A549 (cell line): ENCODE data around the gene PIAS3.

Experiments
- CEBPB ChIP-seq, 2 experiments: fragments of >200 bp in 1 of 2; sonication (Bioruptor Twin) in 1 of 2; formaldehyde crosslinking in 1 of 2; IDR thresholded peaks; 2 replicates each; pipeline ENCODE4 v1.6.1; 2012 to 2016
- MYC ChIP-seq: IDR thresholded peaks from 2 replicates; pipeline ENCODE4 v1.6.1; 2012; ENCODE audit warnings: mild to moderate bottlenecking, inconsistent platforms, low read length, improper control_type of control experiment, borderline replicate concordance
- TF ChIP-seq, protein P1 (sequence below): fragments of >200 bp; sonication (Bioruptor Twin); formaldehyde crosslinking; IDR thresholded peaks from 3 replicates; pipeline ENCODE4 v1.5.1; 2016

DNA sequence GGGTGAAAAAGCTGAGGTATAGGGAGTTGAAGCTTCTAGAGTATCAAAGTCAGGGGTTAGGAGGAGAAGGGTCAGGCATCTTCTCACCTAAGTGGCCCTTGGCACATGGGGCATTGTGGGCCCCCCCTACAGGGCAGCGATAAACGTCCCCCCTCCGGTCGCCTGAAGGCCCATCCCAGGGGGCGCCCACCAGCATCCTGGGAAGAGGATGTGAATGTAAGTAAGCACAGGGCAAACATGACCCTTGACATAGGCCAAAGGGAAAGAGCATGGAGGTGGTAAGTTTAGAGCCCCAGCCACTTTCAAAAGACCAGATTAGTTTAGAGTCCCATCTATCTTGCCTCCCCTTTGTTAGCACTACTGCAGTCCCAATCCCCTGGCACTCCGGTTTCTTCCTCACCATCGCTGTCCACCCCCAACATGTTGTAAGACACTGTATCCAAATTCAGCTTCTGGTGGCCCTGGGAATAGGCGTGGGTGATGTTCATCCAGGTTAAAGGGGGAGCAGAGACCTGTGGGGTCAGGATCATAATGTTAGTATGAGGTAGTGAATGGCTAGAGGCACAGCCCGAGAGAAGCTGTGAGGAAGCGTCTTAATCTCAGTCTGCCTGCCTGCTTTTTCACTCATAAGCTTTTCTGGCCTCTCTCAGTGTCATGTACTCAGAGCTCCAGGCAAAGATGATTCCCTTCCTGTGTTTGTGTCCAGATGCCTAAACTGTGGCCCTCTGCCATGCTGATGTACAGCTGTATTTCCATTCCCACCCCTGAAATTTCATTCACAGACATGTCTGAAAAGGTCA, 48.3 kb upstream of the PIAS3 start:
- no peak for TF ChIP-seq CEBPB (IDR thresholded peaks at IDR 0.05)
- TF ChIP-seq, protein P1, sequence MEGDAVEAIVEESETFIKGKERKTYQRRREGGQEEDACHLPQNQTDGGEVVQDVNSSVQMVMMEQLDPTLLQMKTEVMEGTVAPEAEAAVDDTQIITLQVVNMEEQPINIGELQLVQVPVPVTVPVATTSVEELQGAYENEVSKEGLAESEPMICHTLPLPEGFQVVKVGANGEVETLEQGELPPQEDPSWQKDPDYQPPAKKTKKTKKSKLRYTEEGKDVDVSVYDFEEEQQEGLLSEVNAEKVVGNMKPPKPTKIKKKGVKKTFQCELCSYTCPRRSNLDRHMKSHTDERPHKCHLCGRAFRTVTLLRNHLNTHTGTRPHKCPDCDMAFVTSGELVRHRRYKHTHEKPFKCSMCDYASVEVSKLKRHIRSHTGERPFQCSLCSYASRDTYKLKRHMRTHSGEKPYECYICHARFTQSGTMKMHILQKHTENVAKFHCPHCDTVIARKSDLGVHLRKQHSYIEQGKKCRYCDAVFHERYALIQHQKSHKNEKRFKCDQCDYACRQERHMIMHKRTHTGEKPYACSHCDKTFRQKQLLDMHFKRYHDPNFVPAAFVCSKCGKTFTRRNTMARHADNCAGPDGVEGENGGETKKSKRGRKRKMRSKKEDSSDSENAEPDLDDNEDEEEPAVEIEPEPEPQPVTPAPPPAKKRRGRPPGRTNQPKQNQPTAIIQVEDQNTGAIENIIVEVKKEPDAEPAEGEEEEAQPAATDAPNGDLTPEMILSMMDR: no peak
- no peak for TF ChIP-seq MYC
